NCI-H2107 treated with DMSO at 0.1 percent for 48 hours (cell line): ENCODE measurements around the gene ZNF541.
A peak's percentile ranks its signal among the peaks of the same experiment; 100 is the strongest.

Source experiments
- DNase-seq: peaks from one replicate; lab custom pipeline; 2025; ENCODE audit not compliant: unreplicated experiment; lab: John Stamatoyannopoulos, UW

ZNF541 gene

DNA sequence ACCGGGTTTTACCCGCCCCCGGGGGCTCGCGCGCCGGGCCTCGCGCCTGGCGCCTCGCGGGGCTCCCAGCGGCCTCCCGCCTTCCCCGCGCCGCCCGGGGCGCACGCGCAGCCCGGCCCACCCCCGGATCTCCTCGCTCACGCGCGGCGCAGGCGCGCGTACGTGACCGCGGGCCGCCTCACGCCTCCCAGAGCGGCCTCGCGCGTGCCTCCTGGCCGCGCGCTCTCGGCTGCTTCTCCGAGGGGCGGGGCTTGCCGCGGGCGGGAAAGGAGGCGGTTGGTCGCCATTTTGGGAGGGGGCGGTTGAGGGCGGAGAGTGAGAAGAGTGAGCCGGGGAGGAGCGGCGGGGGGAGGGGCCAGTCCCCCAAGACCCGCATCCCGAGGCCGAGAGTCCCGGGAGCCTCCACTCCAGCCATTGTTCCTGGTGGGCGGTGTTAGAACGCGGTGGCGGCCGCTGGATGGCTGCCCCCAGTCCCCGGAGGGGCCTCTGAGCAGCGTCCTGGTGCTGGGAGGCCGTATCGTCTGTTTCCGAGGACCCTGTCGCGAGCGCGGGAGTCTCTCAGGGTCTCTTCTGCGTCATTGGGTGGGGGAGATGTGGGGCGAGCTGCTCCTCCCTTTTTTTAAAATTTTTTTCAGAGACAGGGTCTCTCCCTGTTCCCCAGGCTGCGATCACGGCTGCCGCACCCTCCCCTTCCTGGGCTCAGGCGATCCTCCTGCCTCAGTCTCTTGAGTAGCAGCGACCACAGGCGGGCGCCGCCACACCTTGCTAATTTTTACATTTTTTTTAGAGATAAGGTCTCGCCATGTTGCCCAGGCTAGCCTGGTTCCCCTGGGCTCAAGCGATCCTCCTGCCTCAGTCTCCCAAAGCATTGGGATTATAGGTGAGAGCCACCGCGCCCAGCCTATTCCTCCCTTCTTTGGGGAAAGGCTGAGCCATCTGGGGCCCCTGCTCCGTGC is at the start of gene ZNF541:
ZNF541 (minus strand) TSS at position 78 of the 956 bp plus-strand sequence. CDS start 17,292 bp downstream, outside the sequence.
- no peak for DNase-seq

DNA sequence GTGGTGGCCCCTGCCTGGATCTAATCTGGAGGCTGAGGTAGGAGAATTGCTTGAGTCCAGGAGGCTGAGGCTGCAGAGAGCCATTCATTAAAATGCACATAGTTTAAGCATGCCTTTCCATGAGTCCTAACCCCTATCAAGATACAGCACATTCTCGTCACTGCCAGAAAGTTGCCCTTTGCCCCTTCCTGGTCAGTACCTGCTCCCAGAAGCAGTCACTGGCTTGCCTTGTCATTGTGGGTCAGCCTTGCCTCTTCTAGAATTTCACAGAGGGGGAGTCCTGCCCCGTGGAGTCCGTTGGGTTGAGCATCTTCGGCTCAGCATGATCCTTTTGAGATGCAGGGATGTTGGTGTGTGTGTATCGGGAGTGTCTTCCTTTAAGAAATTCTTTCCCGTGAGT is 46.8 kb upstream of the ZNF541 start:
- DNase-seq, result no peak

- no peak for DNase-seq
These were observed 45.8 kb upstream of the ZNF541 start for GRCh38 chr19:47618771-47619170.

GRCh38 chr19:47615714-47616113 is 42.8 kb upstream of the ZNF541 start:
- DNase-seq, result no peak

DNA sequence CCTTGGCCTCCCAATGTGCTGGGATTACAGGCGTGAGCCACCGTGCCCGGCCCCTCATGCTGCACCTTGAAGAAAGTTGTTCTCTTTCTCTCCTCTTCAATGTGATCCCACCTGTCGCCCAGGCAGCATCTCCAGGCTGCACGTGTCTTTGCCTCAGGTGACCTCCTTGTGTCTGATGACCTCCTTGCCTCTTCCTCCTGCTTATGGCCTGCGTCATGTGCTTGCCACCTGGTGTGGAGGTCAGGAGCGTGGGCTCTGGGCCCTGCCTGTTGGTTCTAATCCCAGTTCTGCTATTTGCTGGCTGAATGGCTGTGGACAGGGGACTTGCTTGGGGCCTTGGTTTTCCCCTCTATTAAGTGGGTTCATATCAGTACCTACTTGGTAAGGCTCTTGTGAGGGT is 42.3 kb upstream of the ZNF541 start:
- DNase-seq, result no peak

DNA sequence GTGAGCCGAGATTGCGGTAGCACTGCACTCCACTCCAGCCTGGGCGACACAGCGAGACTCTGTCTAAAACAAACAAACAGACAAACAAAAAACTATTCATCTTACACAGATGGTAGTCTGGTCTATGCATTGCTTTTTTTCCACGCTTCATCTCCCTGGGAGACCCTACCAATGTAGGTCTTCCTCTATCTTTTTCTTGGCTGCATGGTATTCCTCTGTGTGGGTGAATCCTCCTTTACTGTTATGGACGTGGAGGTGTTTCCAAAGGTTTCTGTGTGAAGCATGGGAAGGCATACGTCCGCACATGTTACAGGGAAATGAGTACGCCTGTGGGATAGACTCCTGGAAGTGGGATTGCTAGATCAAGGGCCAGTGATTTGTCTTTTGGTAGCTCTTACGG is 41.6 kb upstream of the ZNF541 start:
- DNase-seq, result no peak

GRCh38 chr19:47614021-47614295 is 41.0 kb upstream of the ZNF541 start:
- no peak for DNase-seq

DNA sequence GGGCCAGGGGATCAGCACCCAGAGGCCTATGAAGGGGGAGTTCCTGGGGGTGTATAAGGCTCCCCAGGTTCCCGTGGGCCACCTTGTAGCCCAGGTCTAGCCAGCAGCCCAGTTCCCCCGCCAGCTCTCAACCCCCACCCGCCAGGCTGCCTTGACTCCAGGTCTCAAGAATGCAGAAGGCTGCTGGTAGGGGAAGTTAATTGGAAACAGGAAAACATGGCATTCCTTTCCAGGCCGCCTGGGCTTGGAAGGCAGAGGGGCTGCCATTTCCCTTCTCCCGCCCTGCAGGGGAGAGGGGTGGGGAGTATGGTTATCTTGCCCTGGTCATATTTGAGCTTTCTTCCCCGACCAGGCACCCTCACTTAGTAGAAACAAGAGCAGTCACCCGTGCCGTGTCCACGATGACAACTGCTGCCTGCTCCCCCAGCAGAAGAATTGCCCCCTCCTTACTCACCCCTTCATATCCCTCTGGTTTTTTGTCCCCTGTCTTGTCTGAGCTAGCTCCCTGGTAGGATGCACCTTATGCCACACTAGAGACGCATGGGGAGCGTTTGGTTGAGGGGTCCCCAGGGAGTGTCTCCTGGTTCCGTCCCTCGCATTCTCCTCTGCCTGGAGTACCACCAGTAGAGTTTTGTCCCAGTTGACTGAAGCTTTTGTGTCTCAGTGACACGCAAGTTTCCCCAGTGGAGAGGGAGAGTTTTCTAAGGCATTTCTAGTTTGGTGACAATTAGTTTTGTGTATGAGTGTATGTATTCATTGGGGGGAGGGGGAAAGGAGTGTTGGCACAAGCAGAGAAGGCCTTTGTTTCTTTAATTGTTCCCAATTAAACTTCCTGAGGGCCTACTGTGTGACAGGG is 40.4 kb upstream of the ZNF541 start:
- peak; percentile 3 for DNase-seq

DNA sequence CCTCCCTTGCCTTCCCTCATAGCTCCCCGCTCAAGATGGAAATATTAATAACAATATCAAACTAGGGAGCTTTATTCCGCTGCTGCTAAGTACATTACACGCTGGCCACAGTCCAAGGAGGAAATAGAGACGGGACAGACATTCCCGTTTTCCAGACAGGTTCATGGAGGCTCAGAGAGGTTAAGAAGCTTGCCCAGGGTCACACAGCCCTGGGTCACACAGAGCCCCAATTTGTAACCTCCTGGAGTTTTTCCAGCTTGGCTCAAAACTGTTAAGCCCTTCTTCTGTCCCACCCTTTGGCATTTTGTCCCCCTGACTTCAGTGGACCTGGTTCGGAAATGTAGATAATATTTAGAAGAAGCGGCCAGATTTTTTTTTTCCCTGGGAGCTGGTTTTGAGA is 38.0 kb upstream of the ZNF541 start:
- DNase-seq, result no peak

DNA sequence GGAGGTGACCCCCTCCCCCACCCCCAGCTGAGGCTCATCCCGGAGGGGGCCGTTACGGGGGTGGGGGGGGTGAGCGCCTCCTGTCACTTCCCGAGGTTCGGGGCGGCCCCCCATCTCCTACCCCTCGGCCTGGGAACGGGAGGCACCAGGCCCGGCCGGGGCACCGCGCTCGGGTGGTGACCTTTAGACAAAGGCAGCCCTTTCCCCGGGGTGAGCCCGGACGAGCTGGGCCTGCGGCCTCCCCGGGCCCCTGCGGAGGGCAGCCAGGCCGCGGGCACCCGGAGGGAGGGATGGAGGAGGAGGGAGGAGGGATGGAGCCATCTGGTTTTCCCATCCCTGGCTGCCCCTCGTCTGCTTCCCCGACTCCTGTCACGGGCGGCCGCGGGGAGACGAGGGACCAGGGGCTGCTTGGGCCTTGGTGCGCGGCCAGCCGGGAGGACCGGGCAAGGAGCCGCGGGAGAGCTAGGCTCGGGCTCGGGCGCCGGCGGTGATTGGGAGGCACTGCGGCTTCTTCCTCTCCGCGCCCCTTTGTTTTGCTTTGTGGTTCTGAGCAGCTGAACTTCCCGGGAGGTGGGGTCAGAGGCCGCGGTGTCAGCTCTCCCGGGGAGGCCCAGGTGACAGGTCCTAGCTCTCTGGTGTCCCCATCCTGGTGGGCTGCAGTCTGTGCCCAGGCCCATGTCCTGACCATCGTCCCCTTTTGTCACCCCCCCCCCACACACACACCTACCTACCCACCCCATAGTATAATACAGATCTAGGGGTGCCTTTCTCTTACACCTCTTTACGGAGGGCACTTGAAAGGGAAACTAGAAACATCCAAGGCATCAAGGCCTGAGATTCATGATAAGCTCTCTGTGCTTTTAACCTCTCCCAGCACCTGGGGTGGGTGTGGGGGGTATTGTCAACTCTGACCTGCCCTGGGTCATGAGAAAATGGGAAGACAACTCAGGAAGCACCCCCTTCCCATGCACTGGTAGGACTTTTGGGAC is 37.3 kb upstream of the ZNF541 start:
- DNase-seq, result no peak

DNA sequence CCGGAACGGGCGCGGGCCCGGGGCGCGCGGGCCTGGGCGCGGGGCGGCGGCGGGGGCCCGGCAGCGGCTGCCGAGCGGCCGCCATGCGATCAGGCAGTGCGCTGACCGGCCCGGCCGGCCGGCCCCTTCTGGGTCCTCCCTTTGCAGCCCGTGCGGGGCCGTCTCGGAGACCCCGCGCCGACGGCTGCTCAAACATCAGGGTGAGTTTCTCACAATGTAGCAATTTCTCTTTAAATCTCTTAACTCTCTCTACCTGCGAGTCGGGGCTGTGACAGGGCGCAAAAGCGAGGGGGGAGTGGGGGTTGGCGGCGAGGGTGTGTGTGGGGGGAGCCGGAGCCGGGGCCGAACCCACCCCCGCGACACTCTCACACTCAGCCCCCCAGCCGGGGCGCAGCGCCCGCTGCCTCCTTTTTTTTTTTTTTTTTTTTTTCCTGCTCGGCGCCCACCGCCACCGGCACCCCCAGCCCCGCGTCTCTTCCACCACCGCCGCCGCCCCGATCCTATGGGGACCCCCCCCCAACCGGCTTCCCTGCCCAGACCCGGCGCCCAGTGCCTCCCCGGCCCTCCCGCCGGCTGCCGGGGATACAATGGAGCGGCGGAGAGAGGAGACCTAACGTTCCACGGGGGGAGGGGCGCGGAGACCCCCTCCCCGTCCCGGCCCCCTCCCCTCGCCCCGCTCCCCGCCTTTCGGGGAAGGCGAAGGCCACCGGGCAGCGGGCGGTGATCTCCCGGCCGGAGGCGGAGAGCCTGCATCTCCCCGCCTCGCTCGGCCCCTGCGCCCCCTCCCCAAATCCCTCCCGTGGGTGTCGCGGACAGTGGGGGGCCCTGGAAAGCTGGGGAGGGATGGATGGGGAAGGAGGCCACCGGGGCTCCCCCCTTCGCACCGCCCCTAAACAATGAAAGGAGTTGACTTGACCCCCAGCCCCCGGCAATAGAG is 36.3 kb upstream of the ZNF541 start, which contains the start of gene BICRA:
BICRA (plus strand) TSS at position 166 of the 937 bp plus-strand sequence. CDS start 64,441 bp downstream, outside the sequence.
- peak; percentile 19 for DNase-seq

- DNase-seq, result peak; percentile 34
These were observed 35.3 kb upstream of the ZNF541 start for GRCh38 chr19:47608074-47608918.

DNA sequence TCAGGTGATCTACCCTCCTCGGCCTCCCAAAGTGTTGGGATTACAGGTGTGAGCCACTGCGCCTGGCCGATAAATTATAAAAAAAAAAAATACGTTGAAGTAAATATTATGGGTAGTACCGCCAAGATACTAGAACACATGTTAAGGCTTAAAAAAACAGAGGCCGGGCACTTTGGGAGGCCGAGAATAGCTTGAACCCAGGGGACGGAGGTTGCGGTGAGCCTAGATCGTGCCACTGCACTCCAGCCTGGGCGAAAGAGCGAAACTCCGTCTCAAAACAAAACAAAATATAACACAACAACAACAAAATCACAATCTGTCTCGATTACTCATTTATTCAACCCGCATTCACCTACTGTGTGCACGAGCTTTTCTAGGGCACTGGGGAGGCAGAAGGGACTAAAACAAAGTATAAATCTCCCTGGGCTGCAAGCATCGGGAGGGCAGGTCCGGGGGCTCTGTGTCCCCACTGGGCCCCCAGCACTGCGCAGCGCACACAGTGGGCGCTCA is 34.7 kb upstream of the ZNF541 start:
- no peak for DNase-seq

DNA sequence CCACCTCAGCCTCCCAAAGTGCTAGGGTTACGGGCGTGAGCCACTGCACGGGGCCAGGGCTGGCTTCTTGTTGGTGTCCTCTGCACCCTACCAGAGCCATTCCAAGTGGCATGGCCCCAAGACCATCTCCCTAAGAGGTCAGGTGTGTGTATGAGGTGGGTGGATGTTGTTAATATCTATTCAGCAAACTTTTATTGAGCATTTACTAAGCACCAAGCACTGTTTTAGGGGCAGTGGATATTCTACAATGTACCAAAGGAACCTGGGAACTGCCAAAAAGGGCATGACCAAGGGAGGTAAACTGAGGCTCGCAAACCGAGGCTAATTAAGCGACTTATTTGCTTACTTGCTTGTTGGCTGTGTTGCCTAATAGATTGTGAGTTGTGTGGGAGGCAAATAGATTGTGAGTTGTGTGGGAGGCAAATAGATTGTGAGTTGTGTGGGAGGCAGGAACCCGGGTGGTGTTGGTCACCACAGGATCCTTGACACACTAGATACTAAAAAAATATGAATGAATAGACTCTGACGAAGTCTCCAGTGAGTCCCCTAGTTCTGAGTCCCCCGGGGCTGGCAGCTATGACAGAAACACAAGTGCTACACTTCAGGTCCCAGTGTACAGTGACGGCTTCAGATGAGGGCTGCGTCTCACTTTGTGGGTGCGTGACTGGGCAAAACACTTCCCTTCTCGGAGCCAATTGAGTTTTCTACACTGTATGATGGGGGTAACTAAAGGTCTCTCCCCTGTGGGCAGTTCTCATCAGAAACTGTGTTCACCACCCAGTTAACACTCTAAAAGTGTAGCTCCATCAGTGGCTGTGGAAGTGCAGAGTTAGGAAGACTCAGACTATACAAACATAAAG is 31.0 kb upstream of the ZNF541 start:
- no peak for DNase-seq

DNA sequence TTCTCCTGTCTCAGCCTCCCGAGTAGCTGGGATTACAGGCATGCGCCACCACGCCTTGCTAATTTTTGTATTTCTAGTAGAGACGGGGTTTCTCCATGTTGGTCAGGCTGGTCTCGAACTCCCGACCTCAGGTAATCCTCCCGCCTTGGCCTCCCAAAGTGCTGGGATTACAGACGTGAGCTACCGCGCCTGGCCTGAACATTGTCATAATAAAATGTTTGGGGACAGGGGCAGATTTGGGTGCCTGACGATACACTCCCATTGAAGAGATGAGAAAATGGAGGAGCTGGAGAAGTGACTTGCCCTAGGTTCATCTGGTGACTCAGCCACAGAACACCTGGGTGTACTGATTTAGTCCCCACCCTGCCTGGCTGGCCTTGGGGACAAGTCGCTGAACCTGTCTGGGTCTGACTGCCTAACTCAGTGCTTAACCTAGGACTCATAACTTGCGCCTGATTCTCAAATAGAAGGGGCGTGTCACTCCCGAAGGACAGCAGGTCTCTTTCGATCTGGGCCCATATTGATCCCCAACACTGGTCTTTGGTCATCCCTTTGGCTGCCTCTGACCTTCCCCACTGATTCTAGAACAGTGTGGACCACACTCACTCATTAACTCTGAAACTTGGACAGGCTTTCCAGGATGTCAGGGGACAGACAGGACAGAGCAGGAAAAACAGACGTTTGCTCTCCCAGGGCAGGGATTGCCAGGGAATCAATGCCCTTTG is 28.4 kb upstream of the ZNF541 start:
- DNase-seq, result no peak

- DNase-seq, result peak; percentile 91
These were observed 27.6 kb upstream of the ZNF541 start for GRCh38 chr19:47600246-47601179.
